Measurements from ENCODE around the gene PSPN. TPM values are rescaled to one million over a fixed set of nuclear protein-coding genes. Genes with fewer than 3 reads are reported as not detected.

The PSPN gene
- total and polyA plus RNA-seq, 2 of the 13 experiments (the other 11 are each of a cell fraction or from before 2014, with no cell fraction given): 0.69 to 1.1 TPM

- no peak for TF ChIP-seq HDAC6 (IDR thresholded peaks at IDR 0.05; ENCODE audit: low read depth, low read length)
- TF ChIP-seq SYNCRIP (IDR thresholded peaks at IDR 0.05; ENCODE audit: insufficient read depth, low read depth, low read length): no peak
- no peak for TF ChIP-seq MTA3 (CRISPR knock-in tag; IDR thresholded peaks at IDR 0.05)
- 0 out of 2 replicates have a peak, but pooled peaks have one; percentile 61 for TF ChIP-seq KLF13 (CRISPR knock-in tag; IDR thresholded peaks at IDR 0.05)
- TF ChIP-seq SOX13 (IDR thresholded peaks at IDR 0.05): no peak
- TF ChIP-seq SOX13 (CRISPR knock-in tag; conservative IDR thresholded peaks at IDR 0.05 in 1 of 2, IDR thresholded peaks at IDR 0.05 in 1 of 2): no peak
- peak; percentile 89; the same call in 1 of the 2 replicates for TF ChIP-seq ZNF253 (CRISPR knock-in tag; IDR thresholded peaks at IDR 0.05; ENCODE audit: borderline replicate concordance)
- TF ChIP-seq ZNF224 (CRISPR knock-in tag; IDR thresholded peaks at IDR 0.05): no peak
- TF ChIP-seq, protein P1, sequence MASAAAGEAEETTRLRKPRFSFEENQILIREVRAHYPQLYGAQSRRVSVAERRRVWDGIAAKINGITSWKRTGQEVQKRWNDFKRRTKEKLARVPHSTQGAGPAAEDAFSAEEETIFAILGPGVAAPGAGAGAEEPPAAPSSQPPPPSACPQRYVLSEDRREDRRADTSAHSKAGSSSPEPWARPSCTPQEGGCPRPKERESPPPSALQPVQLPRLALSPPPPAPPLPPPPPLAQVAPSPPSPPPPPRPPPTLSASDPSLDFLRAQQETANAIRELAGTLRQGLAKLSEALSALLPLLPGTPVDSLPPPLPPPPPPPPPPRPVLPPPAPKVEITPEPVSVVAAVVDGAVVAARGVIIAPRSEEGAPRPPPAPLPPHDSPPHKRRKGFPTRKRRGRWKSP (CRISPR knock-in tag; IDR thresholded peaks at IDR 0.05): 0 out of 2 replicates have a peak, but pooled peaks have one; percentile 4
- TF ChIP-seq ZNF747 (CRISPR knock-in tag; IDR thresholded peaks at IDR 0.05; ENCODE audit: borderline replicate concordance): no peak
- TF ChIP-seq ZFP82 (CRISPR knock-in tag; IDR thresholded peaks at IDR 0.05; ENCODE audit: borderline replicate concordance): no peak; the same call in 1 of the 2 replicates
- peak; percentile 93 for TF ChIP-seq RBFOX2 (IDR thresholded peaks at IDR 0.05; ENCODE audit: low read depth, low read length)
- TF ChIP-seq KLF12 (CRISPR knock-in tag; IDR thresholded peaks at IDR 0.05; ENCODE audit: borderline replicate concordance): 0 out of 2 replicates have a peak, but pooled peaks have one; percentile 54
- TF ChIP-seq ELF3 (CRISPR knock-in tag; IDR thresholded peaks at IDR 0.05): no peak
- TF ChIP-seq SALL1 (CRISPR knock-in tag; IDR thresholded peaks at IDR 0.05): peak; percentile 50; the same call in 1 of the 2 replicates
- peak; percentile 66 for TF ChIP-seq SPEN (CRISPR knock-in tag; IDR thresholded peaks at IDR 0.05; ENCODE audit: low read depth)
- 0 out of 2 replicates have a peak, but pooled peaks have one; percentile 34 for TF ChIP-seq ZNF777 (CRISPR knock-in tag; IDR thresholded peaks at IDR 0.05)
- TF ChIP-seq ZNF83 (CRISPR knock-in tag; IDR thresholded peaks at IDR 0.05; ENCODE audit: borderline replicate concordance): 0 out of 2 replicates have a peak, but pooled peaks have one; percentile 57
- peak; percentile 57 for TF ChIP-seq SRSF1 (optimal IDR thresholded peaks at IDR 0.05; ENCODE audit: low read depth, low read length)
- TF ChIP-seq ZSCAN21 (CRISPR knock-in tag; IDR thresholded peaks at IDR 0.05; ENCODE audit: borderline replicate concordance): peak; percentile 92
- TF ChIP-seq PAF1 (CRISPR knock-in tag; IDR thresholded peaks at IDR 0.05): no peak
- TF ChIP-seq MYC (CRISPR knock-in tag; IDR thresholded peaks at IDR 0.05; ENCODE audit: borderline replicate concordance): peak; percentile 11; the same call in 1 of the 2 replicates
- TF ChIP-seq ZSCAN31 (CRISPR knock-in tag; IDR thresholded peaks at IDR 0.05; ENCODE audit: low read depth): 0 out of 2 replicates have a peak, but pooled peaks have one; percentile 56
- no peak for TF ChIP-seq ZFYVE20 (CRISPR knock-in tag; IDR thresholded peaks at IDR 0.05; ENCODE audit: borderline replicate concordance, low read depth)
- TF ChIP-seq ZNF562 (CRISPR knock-in tag; IDR thresholded peaks at IDR 0.05; ENCODE audit: borderline replicate concordance): no peak
- TF ChIP-seq MLLT10 (CRISPR knock-in tag; IDR thresholded peaks at IDR 0.05): no peak
- no peak for TF ChIP-seq ZNF879 (CRISPR knock-in tag; IDR thresholded peaks at IDR 0.05)
- TF ChIP-seq DNMT1 (CRISPR knock-in tag; IDR thresholded peaks at IDR 0.05): peak; percentile 75; the same call in 1 of the 2 replicates
- no peak; the same call in 1 of the 2 replicates for TF ChIP-seq ATF1 (CRISPR knock-in tag; IDR thresholded peaks at IDR 0.05)
- TF ChIP-seq, protein P2, sequence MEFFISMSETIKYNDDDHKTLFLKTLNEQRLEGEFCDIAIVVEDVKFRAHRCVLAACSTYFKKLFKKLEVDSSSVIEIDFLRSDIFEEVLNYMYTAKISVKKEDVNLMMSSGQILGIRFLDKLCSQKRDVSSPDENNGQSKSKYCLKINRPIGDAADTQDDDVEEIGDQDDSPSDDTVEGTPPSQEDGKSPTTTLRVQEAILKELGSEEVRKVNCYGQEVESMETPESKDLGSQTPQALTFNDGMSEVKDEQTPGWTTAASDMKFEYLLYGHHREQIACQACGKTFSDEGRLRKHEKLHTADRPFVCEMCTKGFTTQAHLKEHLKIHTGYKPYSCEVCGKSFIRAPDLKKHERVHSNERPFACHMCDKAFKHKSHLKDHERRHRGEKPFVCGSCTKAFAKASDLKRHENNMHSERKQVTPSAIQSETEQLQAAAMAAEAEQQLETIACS (CRISPR knock-in tag; IDR thresholded peaks at IDR 0.05): 0 out of 2 replicates have a peak, but pooled peaks have one; percentile 10
- no peak for TF ChIP-seq HOXA3 (CRISPR knock-in tag; IDR thresholded peaks at IDR 0.05)
These were observed 3.1 kb downstream of the PSPN start, which contains the start of gene ALKBH7 (continued) for GRCh38 chr19:6372594-6373095.

Measured in HepG2 (cell line).